Astrocyte of the cerebellum (primary cell): ENCODE data around the gene ABCA1.

ENCODE experiments used
- DNase-seq: peaks from one replicate; pipeline ENCODE4 v3.0.0-alpha.2; 2011; ENCODE audit warnings: low read depth
- H3K4me3 ChIP-seq: 2 replicates; pipeline ENCODE4 v1.5.1; 2011; ENCODE audit warnings: mild to moderate bottlenecking, low read depth, low read length, moderate library complexity
- in situ Hi-C: cut with HindIII; loops from 2 replicates; pipeline ENCODE4 v1.10.0; 2017; ENCODE audit warnings: low sequenced_read_pairs
- TF ChIP-seq, protein P1 (sequence below): IDR thresholded peaks from 2 replicates; pipeline ENCODE4 v1.5.1; 2012; ENCODE audit warnings: low read length, low read depth, moderate library complexity, mild to moderate bottlenecking; ENCODE audit errors: missing control alignments

ABCA1 gene

GRCh38 chr9:104882086-104882485, 45.9 kb downstream of the ABCA1 start:
- DNase-seq, result no peak
- H3K4me3 ChIP-seq, result no peak overlapping the region
- in situ Hi-C loops, result no loop called here
- TF ChIP-seq, protein P1, sequence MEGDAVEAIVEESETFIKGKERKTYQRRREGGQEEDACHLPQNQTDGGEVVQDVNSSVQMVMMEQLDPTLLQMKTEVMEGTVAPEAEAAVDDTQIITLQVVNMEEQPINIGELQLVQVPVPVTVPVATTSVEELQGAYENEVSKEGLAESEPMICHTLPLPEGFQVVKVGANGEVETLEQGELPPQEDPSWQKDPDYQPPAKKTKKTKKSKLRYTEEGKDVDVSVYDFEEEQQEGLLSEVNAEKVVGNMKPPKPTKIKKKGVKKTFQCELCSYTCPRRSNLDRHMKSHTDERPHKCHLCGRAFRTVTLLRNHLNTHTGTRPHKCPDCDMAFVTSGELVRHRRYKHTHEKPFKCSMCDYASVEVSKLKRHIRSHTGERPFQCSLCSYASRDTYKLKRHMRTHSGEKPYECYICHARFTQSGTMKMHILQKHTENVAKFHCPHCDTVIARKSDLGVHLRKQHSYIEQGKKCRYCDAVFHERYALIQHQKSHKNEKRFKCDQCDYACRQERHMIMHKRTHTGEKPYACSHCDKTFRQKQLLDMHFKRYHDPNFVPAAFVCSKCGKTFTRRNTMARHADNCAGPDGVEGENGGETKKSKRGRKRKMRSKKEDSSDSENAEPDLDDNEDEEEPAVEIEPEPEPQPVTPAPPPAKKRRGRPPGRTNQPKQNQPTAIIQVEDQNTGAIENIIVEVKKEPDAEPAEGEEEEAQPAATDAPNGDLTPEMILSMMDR, result no peak

GRCh38 chr9:104879555-104880309, 48.2 kb downstream of the ABCA1 start:
- in situ Hi-C loops, result no loop called here
- DNase-seq, result no peak
- H3K4me3 ChIP-seq, result no peak overlapping the region
- TF ChIP-seq, protein P1, result no peak

GRCh38 chr9:104876587-104876986, 51.4 kb downstream of the ABCA1 start:
- TF ChIP-seq, protein P1, result no peak
- in situ Hi-C loops, result no loop called here
- DNase-seq, result no peak
- no peak overlapping the region for H3K4me3 ChIP-seq

DNA sequence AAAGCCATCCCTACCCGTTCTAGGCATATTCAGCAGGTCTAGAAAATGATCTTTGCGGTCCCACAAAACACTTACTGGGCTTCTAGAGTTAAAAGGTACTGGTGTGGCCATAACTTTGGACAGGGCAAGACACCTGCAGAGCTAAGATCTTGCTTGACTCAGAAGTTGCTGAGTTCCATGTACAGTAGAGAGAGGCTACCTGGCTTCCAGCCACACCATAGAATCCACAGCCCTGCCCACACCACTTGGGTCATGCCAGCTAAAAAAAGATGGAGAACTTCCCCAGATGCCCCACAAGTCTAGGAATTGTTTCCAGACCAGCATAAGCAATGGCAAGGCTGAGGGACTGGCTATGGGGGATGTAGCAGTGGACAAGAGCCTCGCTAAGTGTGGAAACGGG, 52.1 kb downstream of the ABCA1 start:
- no peak for DNase-seq
- TF ChIP-seq, protein P1, result no peak
- in situ Hi-C loops, result no loop called here
- no peak overlapping the region for H3K4me3 ChIP-seq

DNA sequence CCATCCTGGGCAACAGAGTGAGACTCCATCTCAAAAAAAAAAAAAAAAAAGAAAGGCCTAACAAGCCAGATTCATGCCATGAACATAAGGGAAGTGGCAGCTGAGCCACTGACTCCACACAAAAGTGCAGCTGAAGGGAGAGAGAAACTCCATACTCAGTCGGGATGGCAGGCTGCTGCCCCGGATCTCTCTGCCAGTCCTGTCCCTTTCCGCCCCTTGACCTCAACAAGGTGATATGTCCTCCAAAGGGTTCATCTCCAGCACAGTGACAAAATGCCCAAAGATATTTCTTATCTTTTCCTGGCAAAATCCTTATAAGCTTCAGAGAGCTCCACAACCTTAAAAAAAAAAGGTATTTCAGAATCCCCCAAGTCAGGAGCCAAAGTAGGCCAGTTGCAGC, 52.6 kb downstream of the ABCA1 start:
- in situ Hi-C loops, result no loop called here
- H3K4me3 ChIP-seq, result no peak overlapping the region
- no peak for DNase-seq
- TF ChIP-seq, protein P1, result no peak

DNA sequence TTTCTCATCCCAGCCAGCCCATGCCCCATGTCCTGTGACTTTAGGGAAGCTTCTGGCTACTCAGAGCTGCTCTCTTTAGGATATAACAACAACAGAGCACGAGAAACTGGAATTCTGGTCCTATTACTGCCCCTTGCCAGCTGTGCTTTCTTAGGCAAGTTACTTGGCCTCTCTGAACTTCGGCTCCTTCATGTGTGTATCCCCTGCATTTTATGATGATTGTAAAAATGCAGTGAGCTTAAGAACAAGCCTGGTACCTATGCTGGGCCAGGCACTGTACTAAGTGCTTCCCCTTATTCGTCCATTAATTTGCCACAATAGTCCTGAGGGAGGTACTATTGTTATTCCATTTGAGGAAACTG, 54.5 kb downstream of the ABCA1 start:
- H3K4me3 ChIP-seq, result no peak overlapping the region

More for the DNA sequence above, 54.5 kb downstream of the ABCA1 start:
- in situ Hi-C loops, result loop anchor here (25.0 kb wide), 1 partner anchor 539 kb away; no protein-coding TSS in a partner anchor
- no peak for DNase-seq
- TF ChIP-seq, protein P1, result no peak
